ENCODE results near the gene CYP3A4. TPM values are rescaled to one million over a fixed set of nuclear protein-coding genes. Genes with fewer than 3 reads are reported as not detected.
"Not testable (repeated sequence)": the region's sequence is repeated elsewhere in the genome, so short reads cannot be mapped to it uniquely, and the experiment has no call there.

Gene CYP3A4
- total and polyA plus RNA-seq, 4 donors: 12.9 TPM; not detected in 3

DNA sequence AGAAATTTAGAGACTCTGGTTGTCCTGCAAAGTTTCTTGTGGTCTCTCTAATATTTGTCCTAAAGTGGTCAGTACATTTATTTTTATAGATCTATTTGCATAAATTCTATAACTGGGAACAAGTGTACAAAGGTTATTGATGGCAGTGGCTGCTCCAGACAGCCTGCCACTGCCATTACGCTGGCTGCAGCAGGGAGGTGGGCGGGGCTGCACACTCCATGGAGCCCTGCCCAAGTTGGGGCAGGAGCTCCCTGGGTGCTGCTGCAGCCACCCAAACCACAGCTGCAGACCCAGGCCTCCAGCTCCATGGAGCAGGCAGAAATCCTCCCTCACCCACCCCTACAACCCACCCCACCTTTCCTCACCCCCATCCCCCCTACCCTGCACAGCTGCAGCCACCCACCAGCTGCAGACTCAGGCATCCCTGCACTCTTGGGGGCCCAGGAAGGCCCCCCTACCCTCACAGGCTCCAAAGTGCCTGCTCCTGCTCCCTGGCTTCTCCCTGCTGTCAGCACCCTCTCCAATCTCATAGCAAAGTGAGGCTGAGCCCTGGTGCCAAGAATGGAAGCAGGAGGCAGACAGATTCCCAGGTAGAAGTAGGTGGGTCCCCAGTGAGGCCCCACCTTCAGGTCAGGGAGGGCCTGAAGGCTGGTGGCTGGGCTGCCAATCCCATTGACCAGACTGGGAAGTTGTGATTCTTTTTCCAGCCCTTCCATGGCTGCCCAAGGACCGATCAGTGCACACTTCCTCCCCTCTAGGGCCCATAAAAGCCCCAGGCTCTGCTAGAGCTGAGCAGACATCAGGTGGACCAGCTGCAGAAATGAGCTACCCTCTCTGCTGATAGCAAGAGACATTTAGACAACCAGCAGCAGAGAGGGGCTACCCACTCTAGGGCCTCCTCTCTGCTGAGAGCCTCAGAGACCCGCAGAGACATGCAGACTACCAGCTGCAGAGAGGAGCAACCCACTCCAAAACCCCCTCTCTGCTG is 39.0 kb upstream of the CYP3A4 start:
- H3K4me1 ChIP-seq (ENCODE audit: control insufficient read depth in 1 of 2, insufficient read depth in 2 of 2, low read length in 2 of 2): no peaks in the 10 kb centered on the region
- no peak overlapping the region for H3K27ac ChIP-seq (ENCODE audit: low read depth in 1 of 2, low read length in 2 of 2)
- no peak overlapping the region for H3K4me3 ChIP-seq (ENCODE audit: low read length in 2 of 2)
- DNase-seq (no peak), ATAC-seq (ENCODE audit: low FRiP score) (no peak)
- H3K36me3 ChIP-seq (ENCODE audit: control insufficient read depth in 1 of 2, insufficient read depth in 2 of 2, low read length in 1 of 2): no peaks in the 10 kb centered on the region
- WGBS, 2 donors: 70 to 73% methylated on average over 4 of the region's 4 CpGs
- intact Hi-C loops (cut with DNase I): no loop called here
- peaks cover 2% of the 10 kb centered on the region for H3K9me3 ChIP-seq (ENCODE audit: control insufficient read depth, low read length)
- peaks cover 0 to 2% of the 10 kb centered on the region in 2 donors for H3K27me3 ChIP-seq (ENCODE audit: control insufficient read depth in 1 of 2, insufficient read depth in 2 of 2, low read length in 1 of 2)

DNA sequence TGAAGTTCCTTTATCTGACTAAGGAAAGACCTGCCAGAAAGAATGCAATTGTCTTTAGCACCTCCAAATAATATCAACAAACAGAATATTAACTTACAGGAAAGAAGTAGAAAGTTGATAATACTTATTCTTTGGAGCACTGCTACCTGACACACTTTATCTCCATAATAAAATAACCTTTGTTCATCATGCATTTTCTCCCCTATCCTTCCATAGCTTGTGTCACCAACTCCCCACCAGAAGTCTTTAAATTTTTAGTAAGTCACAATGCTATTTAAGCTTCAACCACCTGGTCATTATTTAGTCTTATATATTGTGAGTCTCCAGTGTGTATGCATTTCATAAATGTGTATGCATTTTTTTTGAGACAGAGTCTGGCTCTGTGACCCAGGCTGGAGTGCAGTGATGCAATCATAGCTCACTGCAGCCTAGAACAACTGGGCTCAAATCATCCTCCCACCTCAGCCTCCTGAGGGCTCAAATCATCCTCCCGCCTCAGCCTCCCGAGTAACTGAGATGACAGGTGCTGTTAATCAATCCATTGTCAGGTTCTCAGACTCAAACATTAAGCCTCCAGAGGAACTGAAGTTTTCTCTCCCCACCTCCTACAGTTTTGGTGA is 36.5 kb upstream of the CYP3A4 start:
- intact Hi-C loops (cut with DNase I): no loop called here
- H3K4me1 ChIP-seq (ENCODE audit: control insufficient read depth in 1 of 2, insufficient read depth in 2 of 2, low read length in 2 of 2): no peaks in the 10 kb centered on the region
- no peak overlapping the region for H3K27ac ChIP-seq (ENCODE audit: low read depth in 1 of 2, low read length in 2 of 2)
- 67 to 84% methylated on average over 2 of the region's 2 CpGs for WGBS, 2 donors
- no peaks in the 10 kb centered on the region for H3K36me3 ChIP-seq (ENCODE audit: control insufficient read depth in 1 of 2, insufficient read depth in 2 of 2, low read length in 1 of 2)
- peaks cover 2% of the 10 kb centered on the region for H3K9me3 ChIP-seq (ENCODE audit: control insufficient read depth, low read length)
- H3K27me3 ChIP-seq (ENCODE audit: control insufficient read depth in 1 of 2, insufficient read depth in 2 of 2, low read length in 1 of 2): peaks cover 0 to 2% of the 10 kb centered on the region in 2 donors
- ATAC-seq (ENCODE audit: low FRiP score) (no peak), DNase-seq (no peak)
- H3K4me3 ChIP-seq (ENCODE audit: low read length in 2 of 2): no peak overlapping the region

DNA sequence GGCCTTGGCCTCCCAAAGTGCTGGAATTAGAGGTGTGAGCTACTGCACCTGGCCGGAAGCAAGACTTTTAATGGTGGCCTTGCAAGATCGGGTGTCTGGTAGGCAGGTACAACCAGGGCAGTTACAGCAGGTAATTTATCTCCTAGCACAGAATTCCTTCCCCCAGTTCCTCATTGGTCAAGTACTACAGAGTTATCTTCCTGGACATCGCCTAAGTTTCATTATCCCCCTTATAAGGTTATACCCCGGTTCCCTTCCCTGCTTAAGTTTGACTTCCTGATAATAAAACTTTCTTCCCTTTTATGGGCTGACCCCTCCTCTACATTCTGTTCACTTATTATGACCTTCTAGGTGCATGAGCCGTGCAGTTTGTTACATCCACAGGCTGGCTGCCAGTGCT is 24.8 kb upstream of the CYP3A4 start:
- WGBS, 2 donors: 87 to 89% methylated on average over 5 of the region's 5 CpGs
- no peaks in the 10 kb centered on the region for H3K9me3 ChIP-seq (ENCODE audit: control insufficient read depth, low read length)
- no peak overlapping the region for H3K27ac ChIP-seq (ENCODE audit: low read depth in 1 of 2, low read length in 2 of 2)
- no peak overlapping the region for H3K4me3 ChIP-seq (ENCODE audit: low read length in 2 of 2)
- H3K36me3 ChIP-seq (ENCODE audit: control insufficient read depth in 1 of 2, insufficient read depth in 2 of 2, low read length in 1 of 2): no peaks in the 10 kb centered on the region
- H3K27me3 ChIP-seq (ENCODE audit: control insufficient read depth in 1 of 2, insufficient read depth in 2 of 2, low read length in 1 of 2): no peaks in the 10 kb centered on the region
- no peak for ATAC-seq (ENCODE audit: low FRiP score)
- DNase-seq: no peak
- intact Hi-C loops (cut with DNase I): no loop called here
- H3K4me1 ChIP-seq (ENCODE audit: control insufficient read depth in 1 of 2, insufficient read depth in 2 of 2, low read length in 2 of 2): no peaks in the 10 kb centered on the region

DNA sequence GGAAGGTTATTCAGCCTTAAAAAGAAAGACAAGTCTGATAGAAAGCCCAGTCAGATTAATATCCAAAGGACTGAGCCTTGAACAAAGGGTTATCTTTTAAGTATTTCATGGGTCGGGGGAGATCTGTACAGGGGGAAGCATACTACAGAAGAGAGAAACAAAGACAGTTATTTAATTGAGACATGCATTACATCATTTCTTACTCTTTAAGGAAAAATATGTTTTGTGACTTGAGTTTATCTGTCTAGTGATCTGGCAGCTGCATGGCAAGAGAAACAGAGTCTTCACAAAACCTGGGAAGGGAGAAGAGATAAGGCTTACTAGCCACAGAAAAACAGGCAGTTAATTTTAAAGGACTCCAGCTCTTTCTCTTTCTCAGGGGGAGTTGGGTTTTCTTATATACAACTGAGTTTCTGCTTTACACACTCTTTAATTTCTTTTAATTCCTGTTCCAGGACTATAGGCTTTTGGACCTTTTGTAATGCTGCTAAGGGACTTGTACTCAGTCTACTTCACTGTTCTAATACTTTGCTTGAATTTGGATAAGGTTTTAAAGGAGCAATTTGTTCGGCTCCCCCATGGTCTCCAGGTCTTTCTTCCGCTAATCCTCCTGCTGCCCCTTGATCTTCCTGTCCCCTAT is 23.0 kb upstream of the CYP3A4 start:
- Histone ChIP-seq H3K4me1 (ENCODE audit: control insufficient read depth in 1 of 2, insufficient read depth in 2 of 2, low read length in 2 of 2) (no peaks in the 10 kb centered on the region), H3K27me3 (ENCODE audit: control insufficient read depth in 1 of 2, insufficient read depth in 2 of 2, low read length in 1 of 2) (no peaks in the 10 kb centered on the region), H3K36me3 (ENCODE audit: control insufficient read depth in 1 of 2, insufficient read depth in 2 of 2, low read length in 1 of 2) (no peaks in the 10 kb centered on the region), H3K27ac (ENCODE audit: low read depth in 1 of 2, low read length in 2 of 2) (no peak overlapping the region), H3K4me3 (ENCODE audit: low read length in 2 of 2) (no peak overlapping the region), H3K9me3 (ENCODE audit: control insufficient read depth, low read length) (peaks cover 2% of the 10 kb centered on the region)
- 78 to 83% methylated on average over 3 of the region's 3 CpGs for WGBS, 2 donors
- intact Hi-C loops (cut with DNase I): no loop called here
- no peak for DNase-seq
- no peak for ATAC-seq (ENCODE audit: low FRiP score)

DNA sequence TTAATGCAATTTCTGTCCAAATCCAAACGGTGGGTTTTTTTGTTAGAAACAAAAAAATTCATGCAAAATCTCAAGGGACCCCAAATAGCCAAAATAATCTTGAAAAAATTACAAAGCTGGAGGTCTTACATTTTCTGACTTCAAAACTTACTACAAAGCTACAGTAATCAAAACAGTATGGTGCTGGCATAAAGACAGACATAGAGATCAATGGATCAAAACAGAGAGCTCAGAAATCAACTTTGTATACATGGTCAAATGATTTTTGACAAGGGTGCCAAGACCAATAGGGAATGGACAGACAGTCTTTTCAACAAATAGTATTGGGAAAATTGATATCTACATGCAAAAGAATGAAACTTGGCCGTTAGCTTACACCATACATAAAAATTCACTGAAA is 21.7 kb upstream of the CYP3A4 start:
- H3K27ac ChIP-seq (ENCODE audit: low read depth in 1 of 2, low read length in 2 of 2): no peak overlapping the region
- H3K27me3 ChIP-seq (ENCODE audit: control insufficient read depth in 1 of 2, insufficient read depth in 2 of 2, low read length in 1 of 2): no peaks in the 10 kb centered on the region
- ATAC-seq (ENCODE audit: low FRiP score) (no peak), DNase-seq (no peak)
- WGBS, 2 donors: 77 to 80% methylated on average over 2 of the region's 2 CpGs
- H3K36me3 ChIP-seq (ENCODE audit: control insufficient read depth in 1 of 2, insufficient read depth in 2 of 2, low read length in 1 of 2): no peaks in the 10 kb centered on the region
- H3K4me1 ChIP-seq (ENCODE audit: control insufficient read depth in 1 of 2, insufficient read depth in 2 of 2, low read length in 2 of 2): no peaks in the 10 kb centered on the region
- H3K4me3 ChIP-seq (ENCODE audit: low read length in 2 of 2): no peak overlapping the region
- intact Hi-C loops (cut with DNase I): no loop called here
- H3K9me3 ChIP-seq (ENCODE audit: control insufficient read depth, low read length): peaks cover 2% of the 10 kb centered on the region

DNA sequence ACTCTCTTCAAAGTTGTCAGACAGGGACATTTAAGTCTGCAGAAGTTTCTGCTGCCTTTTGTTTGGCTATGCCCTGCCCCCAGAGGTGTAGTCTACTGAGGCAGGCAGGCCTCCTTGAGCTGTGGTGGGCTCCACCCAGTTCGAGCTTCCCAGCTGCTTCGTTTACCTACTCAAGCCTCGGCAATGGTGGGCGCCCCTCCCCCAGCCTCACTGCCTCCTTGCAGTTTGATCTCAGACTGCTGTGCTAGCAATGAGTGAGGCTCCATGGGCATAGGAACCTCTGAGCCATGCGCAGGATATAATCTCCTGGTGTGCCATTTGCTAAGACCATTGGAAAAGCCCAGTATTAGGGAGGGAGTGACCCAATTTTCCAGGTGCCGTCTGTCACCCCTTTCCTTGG is 19.1 kb upstream of the CYP3A4 start:
- WGBS, 2 donors: 78 to 81% methylated on average over 6 of the region's 6 CpGs
- H3K27ac ChIP-seq (ENCODE audit: low read depth in 1 of 2, low read length in 2 of 2); H3K27me3 ChIP-seq (ENCODE audit: control insufficient read depth in 1 of 2, insufficient read depth in 2 of 2, low read length in 1 of 2); intact Hi-C loops (cut with DNase I); H3K36me3 ChIP-seq (ENCODE audit: control insufficient read depth in 1 of 2, insufficient read depth in 2 of 2, low read length in 1 of 2); H3K4me3 ChIP-seq (ENCODE audit: low read length in 2 of 2); H3K9me3 ChIP-seq (ENCODE audit: control insufficient read depth, low read length); DNase-seq; H3K4me1 ChIP-seq (ENCODE audit: control insufficient read depth in 1 of 2, insufficient read depth in 2 of 2, low read length in 2 of 2); ATAC-seq (ENCODE audit: low FRiP score): not testable (repeated sequence)

DNA sequence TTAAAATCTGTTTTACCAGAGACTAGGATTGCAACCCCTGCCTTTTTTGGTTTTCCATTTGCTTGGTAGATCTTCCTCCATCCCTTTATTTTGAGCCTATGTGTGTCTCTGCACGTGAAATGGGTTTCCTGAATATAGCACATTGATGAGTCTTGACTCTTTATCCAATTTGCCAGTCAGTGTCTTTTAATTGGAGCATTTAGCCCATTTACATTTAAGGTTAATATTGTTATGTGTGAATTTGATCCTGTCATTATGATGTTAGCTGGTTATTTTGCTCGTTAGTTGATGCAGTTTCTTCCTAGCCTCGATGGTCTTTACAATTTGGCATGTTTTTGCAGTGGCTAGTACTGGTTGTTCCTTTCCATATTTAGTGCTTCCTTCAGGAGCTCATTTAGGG is 17.4 kb upstream of the CYP3A4 start:
- H3K4me1 ChIP-seq (ENCODE audit: control insufficient read depth in 1 of 2, insufficient read depth in 2 of 2, low read length in 2 of 2); H3K4me3 ChIP-seq (ENCODE audit: low read length in 2 of 2); intact Hi-C loops (cut with DNase I); DNase-seq; H3K36me3 ChIP-seq (ENCODE audit: control insufficient read depth in 1 of 2, insufficient read depth in 2 of 2, low read length in 1 of 2); H3K27ac ChIP-seq (ENCODE audit: low read depth in 1 of 2, low read length in 2 of 2); H3K9me3 ChIP-seq (ENCODE audit: control insufficient read depth, low read length); H3K27me3 ChIP-seq (ENCODE audit: control insufficient read depth in 1 of 2, insufficient read depth in 2 of 2, low read length in 1 of 2); ATAC-seq (ENCODE audit: low FRiP score): not testable (repeated sequence)
- WGBS, 2 donors: 63 to 81% methylated on average over 1 to 2 of the region's 3 CpGs

DNA sequence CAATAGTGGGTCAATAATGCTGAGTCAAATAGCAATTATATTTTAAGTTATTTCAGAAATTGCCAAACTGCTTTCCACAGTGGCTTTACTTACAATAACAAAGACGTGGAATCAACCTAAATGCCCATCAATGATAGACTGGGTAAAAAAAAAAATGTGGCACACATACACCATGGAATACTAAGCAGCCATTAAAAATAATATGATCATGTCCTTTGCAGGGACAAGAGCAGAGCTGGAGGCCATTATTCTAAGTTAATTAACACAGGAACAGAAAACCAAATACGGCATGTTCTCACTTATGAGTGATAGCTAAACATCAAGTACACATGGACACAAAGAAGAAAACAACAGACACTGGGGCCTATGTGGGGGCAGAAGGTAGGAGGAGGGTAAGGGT is 15.0 kb upstream of the CYP3A4 start:
- intact Hi-C loops (cut with DNase I): no loop called here
- 74 to 79% methylated on average over 2 of the region's 2 CpGs for WGBS, 2 donors
- no peaks in the 10 kb centered on the region for H3K4me1 ChIP-seq (ENCODE audit: control insufficient read depth in 1 of 2, insufficient read depth in 2 of 2, low read length in 2 of 2)
- H3K27ac ChIP-seq (ENCODE audit: low read depth in 1 of 2, low read length in 2 of 2): no peak overlapping the region
- H3K27me3 ChIP-seq (ENCODE audit: control insufficient read depth in 1 of 2, insufficient read depth in 2 of 2, low read length in 1 of 2): no peaks in the 10 kb centered on the region
- DNase-seq (no peak), ATAC-seq (ENCODE audit: low FRiP score) (no peak)
- no peaks in the 10 kb centered on the region for H3K36me3 ChIP-seq (ENCODE audit: control insufficient read depth in 1 of 2, insufficient read depth in 2 of 2, low read length in 1 of 2)
- H3K4me3 ChIP-seq (ENCODE audit: low read length in 2 of 2): no peak overlapping the region
- peaks cover 2% of the 10 kb centered on the region for H3K9me3 ChIP-seq (ENCODE audit: control insufficient read depth, low read length)

Measured in aorta (tissue), 5 donors.